ENCODE measurements around the gene TRERF1.

- no peak for TF ChIP-seq CTCF (IDR thresholded peaks at IDR 0.05; ENCODE audit: poor library complexity)
- no peak for TF ChIP-seq EZH2phosphoT487 (IDR thresholded peaks at IDR 0.05; ENCODE audit: low read depth, severe bottlenecking, unreplicated experiment)
- no peak for TF ChIP-seq EZH2 (IDR thresholded peaks at IDR 0.05; ENCODE audit: borderline replicate concordance)
Measured at GRCh38 chr6:42306439-42307140, 145.1 kb downstream of the TRERF1 start.
